HG02938 (cell line): Measurements from ENCODE around the gene CCL19.

ENCODE experiments used
- ATAC-seq: cut with Tn5 transposase; IDR thresholded peaks from one replicate; pipeline ENCODE4 v1.9.1; 2021; ENCODE audit warnings: mild to moderate bottlenecking, moderate library complexity; ENCODE audit not compliant: unreplicated experiment

The CCL19 gene

DNA sequence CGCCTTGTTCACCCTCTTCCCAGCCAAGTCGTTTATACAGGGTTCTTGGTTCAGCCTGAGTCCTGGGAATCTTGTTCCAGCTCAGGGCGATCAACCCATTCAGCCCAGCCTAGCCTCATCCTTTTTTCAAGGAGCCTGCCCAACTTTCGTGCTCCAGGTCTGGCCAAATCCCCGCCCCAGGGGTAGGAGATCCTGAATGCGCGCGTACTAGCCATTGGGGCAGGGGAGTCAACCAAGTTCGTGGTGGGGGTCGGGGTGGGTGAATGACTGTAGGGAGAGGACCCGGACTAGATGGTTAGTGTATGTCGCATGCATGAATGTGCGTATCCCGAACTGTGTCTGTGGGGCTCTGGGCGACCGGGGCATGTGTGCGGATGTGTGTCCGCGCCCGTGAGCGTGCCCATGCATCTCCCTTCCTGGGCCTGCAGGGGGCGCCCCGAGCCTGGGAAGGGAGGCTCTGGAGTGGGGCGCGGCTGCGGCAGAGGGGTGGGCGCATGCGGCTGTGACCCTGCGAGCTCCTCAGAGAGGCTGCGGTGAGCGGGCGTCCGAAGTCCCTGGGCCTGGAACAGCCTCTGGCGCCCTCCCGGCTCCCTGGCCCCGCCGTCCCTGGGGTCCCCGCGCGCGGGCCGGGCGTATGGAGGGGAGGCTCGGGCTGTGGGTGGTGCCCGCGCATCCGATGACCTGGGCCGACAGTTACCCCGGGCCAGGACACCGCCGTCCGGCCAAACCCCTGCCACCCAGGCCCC is 10.1 kb upstream of the CCL19 start:
- ATAC-seq, result no peak

DNA sequence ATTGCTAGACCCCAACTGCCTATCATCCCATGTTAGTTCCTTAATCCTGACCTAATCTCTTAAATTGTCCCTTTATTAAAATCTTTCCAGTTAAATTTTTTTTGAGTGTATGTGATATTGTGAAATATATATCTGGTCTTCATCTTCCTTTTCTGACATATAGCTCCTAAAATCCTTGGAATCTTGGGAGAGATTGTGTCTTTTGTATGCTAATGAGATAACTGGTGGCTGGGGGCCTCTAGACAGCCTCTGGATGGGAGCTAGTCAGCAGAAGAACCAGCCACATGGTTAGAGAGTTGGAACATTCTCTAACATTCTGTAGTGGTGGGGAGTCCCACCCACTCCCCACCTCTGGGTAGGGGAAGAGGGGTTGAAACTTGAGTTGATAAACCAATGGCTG is 3.7 kb upstream of the CCL19 start:
- ATAC-seq, result no peak

DNA sequence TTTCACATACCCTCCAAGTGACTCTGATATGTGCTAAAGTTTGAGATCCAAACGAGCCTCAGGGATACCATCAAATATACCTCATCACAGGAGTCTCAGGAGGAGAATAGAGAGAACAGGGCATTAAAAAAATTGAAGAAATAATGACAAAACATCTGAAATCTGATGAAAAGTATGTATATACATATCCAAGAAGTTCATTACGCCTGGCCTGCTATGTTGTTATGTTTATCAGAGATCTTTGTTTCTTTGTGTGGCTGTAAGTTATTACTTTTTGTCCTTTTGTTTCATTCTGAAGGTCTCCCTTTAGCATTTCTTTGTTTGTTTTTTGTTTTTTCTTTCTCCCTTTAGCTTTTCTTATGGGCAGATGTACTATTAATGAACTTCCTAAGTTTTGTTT is 2.5 kb upstream of the CCL19 start:
- ATAC-seq, result no peak

DNA sequence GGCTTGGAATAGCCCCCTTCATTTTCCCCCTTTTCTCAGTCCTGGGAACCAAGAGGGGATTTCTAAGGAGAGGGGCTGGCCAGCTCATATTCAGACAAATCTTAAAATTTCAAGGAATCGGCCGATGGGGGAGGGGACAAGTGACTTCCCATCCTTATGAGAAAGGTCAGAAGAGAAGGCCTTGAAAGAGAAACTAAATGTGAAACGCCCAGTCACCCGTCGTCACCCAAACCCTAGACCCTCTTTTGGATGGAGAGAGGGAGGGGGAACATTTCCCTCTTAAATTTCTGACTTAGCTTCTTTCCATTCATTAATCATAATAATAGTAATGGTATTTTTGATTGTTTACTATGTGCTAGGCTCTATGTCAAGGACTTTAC is 850 bp upstream of the CCL19 start:
- no peak for ATAC-seq

DNA sequence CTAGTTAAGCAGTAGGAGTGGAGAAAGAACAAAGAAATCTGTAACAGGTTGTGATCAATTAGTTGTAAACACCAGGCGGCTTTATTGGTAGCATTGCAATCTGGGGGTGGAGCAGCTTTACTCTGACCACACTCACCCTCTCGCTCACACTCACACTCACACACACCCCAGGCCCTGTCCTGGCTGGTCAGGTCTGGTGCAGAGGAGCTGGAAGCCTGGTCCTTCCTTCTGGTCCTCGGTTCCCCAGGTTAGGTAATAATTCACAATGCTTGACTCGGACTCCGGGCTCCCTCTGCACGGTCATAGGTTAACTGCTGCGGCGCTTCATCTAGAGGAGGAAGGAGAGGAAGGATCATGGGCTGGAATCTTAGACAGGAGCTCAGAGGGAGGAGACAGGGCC is 1.6 kb downstream of the CCL19 start:
- no peak for ATAC-seq

DNA sequence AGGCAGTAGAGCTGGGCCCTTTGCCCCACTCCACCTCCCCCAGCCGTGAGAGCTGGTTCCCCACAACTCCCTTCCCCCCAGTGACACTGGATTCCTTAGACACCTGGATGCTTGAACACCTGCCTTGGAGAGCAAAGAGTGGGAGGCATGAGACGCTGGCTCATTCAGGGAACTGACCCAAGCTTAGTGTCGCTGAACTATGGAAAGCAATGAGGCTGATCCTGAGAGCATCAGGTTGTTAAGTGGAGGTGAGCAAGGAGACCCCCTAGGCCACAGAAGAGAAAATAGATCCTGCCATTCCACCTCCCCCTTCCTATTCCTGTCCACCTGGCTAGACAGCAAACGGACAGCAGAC is 2.0 kb downstream of the CCL19 start:
- ATAC-seq, result no peak

DNA sequence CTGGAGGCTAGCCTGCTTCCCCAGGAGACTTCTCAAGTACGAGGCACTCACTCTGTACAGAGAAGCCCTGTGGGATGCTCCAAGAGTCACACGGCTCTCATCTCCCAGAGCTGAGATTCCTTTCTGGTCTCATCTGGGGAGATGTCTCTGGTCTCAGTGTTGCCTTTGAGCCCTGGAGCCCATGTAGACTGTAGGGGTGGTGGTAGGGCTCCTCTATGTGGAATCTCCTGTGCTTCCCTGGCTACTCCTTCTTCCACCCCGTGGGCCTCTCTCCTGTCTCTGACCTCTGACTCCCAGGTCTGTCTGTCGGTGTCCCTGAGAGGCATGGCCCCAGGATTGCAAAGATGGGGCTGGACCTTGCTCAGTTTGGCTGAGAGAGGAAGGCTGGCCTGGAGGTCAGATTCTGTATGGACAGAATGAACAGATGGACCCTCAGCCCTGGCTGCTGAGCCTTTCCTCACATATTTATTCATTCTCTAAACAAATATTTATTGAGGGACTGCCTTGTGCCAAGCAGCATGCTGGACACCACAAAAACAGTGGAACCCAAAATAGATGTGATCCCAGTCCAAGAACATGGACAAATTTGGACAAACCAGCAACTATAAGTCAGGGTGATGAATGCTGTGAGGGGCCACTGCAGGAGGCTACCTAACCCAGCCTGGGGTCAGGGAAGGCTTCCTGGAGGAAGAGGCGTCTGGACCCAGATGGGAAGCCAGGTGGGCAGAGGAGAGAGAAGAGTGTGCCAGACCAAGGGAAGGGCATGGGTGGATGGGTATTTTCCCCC is 2.6 kb downstream of the CCL19 start:
- ATAC-seq, result no peak

DNA sequence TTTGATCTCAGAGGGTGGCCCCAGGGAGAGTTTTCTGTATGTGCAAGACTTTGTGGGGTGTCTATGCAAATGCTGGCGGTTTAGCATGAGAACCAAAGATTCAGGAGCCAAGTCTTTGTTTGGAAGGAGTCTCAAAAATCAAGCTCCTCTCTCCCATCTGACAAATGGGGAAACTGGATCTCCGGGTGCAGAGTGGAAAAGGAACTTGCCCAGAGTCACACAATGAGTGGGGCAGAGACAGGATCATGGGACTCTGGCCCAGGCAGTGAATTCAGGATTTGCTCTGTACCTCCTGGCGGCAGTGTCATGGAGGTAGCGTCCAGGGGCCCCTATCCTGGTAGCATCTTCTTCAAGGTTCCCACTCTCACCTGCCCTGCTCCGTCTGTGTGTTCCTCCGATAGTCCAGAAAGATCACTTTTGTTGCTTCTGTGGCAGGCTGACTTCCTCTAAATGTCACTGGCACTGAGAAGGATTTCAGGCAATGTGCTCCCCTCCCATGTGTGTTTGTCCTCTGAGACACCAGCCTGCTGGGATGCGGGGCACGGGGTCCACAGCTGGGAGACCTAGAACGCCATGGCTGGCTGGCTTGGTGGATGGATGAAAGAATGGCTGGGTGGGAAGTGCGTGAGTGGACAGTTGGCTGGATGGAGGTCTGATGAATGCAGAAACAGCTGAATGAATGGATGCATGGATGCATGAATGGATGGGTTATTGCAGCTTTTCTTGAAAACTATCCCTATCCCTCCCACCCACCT is 3.6 kb downstream of the CCL19 start:
- ATAC-seq, result no peak

DNA sequence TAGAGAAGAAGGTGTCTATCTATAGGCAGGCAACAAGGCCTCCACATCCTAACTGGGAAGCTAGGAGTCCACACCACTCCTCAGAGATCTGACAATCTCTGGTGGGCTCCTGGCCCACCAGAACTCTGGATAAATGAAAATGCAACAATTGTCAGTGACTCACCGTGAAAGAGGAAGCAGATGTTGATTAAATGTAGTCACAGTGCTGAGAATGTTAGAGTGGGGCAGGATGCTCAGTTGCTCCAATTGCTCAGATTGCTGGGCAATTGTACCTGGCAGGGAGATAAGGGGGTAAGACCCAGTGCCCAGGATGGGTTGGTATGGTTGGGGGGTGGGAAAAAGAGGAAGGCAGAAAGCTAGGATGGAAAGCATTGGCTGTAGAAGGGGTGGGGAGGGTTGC is 4.3 kb downstream of the CCL19 start:
- ATAC-seq, result no peak

DNA sequence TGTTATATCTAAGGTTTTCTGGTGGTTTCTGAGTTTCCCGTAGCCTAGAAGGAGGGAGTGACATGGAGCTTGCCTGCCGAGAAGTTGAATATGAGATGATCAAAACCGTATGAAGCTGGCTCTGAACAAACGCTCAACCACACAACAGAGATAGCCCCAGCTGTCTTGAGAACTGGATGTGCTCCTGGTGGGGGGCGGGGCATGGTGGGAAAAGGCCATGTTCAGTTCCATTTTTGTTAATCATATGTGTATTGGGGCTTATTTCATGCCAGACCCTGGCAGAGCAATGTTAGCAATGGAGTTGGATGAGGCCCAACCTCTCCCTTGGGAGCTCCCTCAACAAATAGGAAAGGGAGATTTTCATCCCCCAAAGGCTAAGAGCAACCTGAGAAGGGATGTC is 4.8 kb downstream of the CCL19 start:
- no peak for ATAC-seq

DNA sequence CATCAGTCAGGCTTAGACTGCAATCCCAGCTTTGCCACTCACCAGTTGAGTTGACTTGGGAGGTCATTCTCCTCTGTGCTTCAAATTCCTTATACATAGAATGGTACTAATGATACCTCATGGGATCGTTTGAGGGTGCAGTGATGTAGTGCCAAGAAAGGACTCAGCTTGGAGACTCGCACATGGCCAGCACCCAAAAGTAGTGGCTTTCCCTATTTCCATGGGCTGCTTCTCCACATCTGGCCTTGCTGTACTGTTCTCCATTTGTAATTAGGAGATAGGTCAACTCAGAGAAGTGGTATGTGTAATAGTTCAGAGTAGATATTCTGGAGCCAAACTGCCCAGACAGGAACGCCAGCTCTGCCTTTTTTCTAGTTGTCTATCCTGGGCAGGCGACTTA is 5.5 kb downstream of the CCL19 start:
- no peak for ATAC-seq

DNA sequence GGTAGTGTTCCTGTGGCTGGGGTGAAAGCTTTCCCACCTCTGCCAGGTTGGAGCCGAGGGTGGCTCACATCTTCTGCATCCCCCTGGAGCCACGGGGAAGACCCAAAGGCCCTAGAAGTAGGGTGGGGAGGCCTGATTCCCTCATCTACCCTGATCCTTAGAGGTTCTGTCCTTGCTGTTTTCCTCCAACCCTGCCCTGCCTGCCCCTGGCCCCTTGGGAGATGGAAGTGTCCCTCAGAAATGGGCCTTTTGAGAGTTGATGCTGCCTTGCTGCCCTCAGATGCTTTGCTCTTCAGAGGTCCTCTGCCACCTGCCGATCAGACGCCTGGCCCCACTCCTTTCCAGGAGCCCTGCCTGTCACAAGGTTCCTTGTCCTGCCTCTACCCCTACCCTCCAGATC is 6.3 kb downstream of the CCL19 start:
- no peak for ATAC-seq

DNA sequence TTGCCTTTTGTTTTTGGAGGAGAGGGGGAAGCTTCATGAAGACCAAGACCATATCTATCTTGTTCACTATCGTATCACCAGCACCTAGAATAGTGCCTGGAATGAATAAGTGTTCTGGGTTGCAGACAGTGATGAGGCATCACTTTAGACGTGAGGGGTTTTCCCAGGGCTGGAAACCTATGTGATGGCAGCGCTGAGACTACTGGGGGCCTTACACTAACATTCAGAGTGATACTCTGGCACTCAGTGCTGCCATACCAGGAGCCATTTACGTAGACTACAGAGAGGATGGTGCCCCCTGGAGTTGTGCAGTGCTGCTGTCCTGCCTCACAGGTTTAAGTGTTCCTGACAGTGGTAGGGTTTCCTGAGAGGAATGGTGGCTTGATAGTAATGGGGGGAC is 6.9 kb downstream of the CCL19 start:
- no peak for ATAC-seq

DNA sequence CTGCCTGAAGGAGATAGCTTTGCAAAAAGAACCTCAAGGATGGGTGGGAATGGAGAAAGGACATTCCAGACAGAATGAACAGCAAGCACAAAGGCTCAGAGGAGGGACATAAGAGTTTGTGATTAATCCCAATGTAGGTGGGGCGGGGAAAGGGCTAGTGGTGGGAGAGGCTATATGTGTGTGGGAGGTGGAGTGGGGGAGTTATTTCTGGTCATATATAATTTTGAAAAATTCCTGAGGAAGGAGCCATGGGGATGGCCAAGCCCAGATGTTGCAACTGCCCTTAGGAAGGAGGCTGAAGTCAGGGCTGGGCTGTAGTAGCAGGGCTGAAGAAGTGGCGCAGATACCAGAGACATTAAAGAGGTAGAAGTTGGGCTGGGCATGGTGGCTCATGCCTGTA is 15.2 kb downstream of the CCL19 start:
- ATAC-seq, result no peak

DNA sequence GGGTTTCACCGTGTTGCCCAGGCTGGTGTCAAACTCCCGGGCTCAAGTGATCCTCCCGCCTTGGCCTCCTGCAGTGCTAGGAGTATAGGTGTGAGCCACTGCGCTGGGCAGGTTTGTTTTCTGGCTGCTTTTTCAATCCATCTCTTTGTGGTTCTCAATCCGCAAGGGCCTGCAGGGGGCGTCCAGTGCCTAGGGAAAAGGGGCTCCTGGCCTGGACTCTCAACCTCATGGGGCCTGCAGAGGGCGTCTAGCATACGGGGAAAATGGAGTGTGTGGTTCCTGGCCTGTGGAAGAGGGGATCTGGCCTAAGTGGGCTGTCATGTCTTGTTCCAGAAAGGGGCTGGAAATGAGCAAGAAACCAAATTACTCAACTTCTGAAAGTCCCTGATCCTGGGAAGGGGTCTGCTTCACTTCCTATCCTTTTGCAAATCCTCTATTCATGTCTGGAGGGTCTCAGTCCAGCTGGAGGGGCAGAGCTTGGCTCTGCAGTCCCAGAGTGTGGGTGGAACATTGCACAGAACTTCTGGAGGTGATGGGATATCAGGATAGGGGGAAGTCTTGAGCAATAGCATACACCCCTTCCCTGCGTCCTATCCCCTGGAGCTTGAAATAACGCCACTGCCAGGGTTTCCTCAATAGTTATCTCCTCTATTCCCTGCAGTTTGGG is 15.9 kb downstream of the CCL19 start:
- ATAC-seq, result no peak

DNA sequence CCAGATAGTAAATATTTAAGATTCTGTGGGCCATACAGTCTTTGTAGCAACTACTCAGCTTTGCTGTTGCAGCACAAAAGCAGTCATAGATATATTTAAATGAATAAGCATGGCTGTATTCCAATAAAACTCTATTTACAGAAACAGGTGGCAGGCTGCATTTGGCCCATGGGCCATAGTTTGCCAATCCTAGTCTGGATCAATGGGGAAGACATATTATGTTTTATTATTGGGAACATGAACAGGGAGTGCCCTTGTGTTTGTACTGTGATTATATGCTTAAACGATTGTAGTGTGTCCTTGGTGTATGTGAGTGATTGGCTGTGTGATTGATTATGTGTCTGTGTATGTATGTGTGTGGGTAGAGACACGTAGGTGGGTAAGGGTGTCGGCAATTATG is 16.6 kb downstream of the CCL19 start:
- no peak for ATAC-seq

DNA sequence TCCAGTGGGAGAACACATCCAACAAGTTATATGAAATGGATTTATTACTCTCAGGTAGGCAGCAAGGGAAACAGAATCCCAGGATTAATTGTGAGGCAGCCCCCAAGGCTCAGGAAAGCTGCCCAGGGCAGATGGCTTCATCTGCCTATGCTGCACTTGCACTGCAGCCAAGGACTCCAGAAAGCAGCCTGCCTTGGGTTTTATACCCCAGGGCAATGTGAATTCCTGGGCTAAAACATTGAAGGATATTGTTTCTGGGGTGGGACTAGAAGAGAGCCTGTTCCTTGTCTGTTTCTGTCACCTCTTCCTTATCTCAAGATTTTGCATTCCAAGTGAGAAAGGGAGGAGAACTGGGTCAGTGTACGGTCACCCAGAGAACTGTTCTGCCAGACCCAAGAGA is 19.8 kb downstream of the CCL19 start:
- no peak for ATAC-seq

DNA sequence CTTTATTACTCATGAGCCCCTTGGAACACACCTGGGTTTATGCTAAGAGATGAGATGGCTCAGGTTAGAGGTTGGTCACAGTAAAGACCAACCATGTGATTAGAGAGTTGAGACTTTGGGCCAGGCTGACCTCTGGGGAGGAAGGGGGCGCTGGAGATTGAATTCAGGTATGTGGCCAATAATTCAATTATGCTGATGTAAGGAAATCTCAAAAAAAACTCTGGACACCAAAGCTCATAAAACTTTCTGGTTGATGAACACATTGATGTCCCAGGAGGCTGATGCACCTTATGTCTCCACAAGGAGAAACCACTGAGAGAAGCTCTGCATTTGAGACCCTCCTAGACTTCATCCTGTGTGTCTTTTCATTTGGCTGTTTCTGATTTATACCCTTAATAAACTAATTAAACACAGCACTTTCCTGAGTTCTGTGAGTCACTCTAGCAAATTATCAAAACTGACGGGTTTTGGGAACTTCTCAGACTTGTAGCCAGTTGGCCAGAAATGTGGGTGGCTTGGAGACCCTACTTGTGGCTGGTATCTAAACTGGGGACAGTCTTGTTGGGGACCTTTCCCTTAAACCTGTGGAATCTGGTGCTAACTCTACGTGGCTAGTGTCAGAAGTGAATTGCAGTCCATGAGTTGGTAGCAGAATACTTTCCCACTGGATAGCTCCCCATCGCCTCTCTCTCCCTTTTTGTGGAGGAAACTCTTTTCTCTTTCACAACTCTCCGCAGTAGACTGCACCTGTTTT is 21.1 kb downstream of the CCL19 start:
- ATAC-seq, result no peak

DNA sequence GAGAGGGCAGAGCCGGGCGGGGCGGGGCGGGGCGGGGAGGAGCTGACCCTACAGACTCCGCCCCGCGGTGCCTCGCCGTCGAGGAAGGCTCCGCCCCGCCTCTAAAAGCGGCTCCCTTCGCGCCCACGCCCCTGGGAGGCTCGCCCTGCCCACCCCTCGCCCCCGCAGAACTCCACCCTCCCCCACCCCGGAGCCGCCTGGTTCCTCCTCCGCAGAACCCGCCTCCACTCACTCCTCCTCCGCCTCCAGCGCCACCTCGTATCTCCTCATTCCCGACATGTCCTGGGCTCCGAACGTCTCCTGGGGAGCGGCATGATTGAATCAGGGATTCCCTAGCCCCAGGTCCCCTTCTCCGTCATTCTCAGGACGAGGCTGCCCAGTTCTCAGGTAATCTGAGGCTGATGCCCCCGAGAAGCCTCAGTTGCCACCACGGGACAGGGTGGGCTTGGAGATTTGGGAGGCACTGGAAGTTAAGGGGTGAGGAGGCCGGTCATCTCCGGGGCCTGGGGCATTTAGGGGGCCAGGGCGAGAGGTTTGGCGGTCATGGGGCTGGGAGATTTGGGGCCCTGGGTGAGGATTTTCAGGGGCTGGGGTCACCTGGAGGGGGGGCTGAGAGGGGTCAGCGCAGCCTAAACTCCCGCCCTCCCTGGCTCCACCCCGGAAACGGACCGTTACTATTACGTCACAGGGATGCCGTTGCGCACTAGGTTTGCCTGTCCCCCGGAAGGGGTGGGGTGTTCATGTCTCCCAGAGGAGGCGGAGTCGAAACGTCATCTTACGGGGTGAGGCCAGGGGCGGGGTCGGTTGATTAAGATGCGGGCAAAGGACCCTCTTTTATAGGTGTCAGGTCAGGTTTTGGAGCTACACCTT is 25.5 kb downstream of the CCL19 start:
- peak; percentile 48 for ATAC-seq

DNA sequence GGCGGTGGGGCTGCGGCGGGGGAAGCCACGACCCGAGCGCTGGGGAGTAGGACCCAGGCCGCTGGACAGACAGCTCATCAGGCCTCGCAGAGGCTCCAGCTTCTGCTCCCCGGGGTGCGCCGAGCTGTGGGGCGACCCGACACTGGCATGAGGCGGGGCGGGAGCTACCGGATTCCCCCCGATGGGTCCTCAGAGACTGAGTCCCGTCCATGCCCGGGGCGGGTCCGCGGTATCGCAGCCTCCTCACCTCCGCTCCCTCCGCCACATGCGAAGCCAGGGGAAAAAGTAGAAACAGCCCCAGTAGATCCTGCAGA is 26.1 kb downstream of the CCL19 start:
- ATAC-seq, result no peak
